Measurements from ENCODE around the gene KPNA2. TPM values are rescaled to one million over a fixed set of nuclear protein-coding genes. Genes with fewer than 3 reads are reported as not detected.

The KPNA2 gene
- polyA plus RNA-seq: 57.2 TPM
- long read RNA-seq, donor 1, transcript KPNA2-201 (11 exons, 2,181 nt): major isoform, 17 of 26 reads
- long read RNA-seq, donor 1, partial matches to known transcripts: 9 of 26 reads
- long read RNA-seq, donor 1, other reads (novel, unspliced or antisense): 0 of 26 reads
- long read RNA-seq, donor 2, transcript KPNA2-201 (11 exons, 2,181 nt): major isoform, 21 of 49 reads
- long read RNA-seq, donor 2, partial matches to known transcripts: 27 of 49 reads
- long read RNA-seq, donor 2, other reads (novel, unspliced or antisense): 0 of 49 reads
- long read RNA-seq, donor 3: 0 reads
- long read RNA-seq, donor 4, partial matches to known transcripts: 0 of 1 reads
- long read RNA-seq, donor 4, other reads (novel, unspliced or antisense): 0 of 1 reads
- long read RNA-seq, donor 5, transcript KPNA2-201 (11 exons, 2,181 nt): major isoform, 10 of 23 reads
- long read RNA-seq, donor 5, partial matches to known transcripts: 11 of 23 reads
- long read RNA-seq, donor 5, other reads (novel, unspliced or antisense): 0 of 23 reads
- long read RNA-seq, donor 6, transcript KPNA2-201 (11 exons, 2,181 nt): major isoform, 14 of 22 reads
- long read RNA-seq, donor 6, partial matches to known transcripts: 8 of 22 reads
- long read RNA-seq, donor 6, other reads (novel, unspliced or antisense): 0 of 22 reads
- long read RNA-seq, donor 7, transcript KPNA2-201 (11 exons, 2,181 nt): major isoform, 10 of 23 reads
- long read RNA-seq, donor 7, partial matches to known transcripts: 13 of 23 reads
- long read RNA-seq, donor 7, other reads (novel, unspliced or antisense): 0 of 23 reads
- long read RNA-seq, donor 8, transcript KPNA2-201 (11 exons, 2,181 nt): major isoform, 20 of 46 reads
- long read RNA-seq, donor 8, partial matches to known transcripts: 25 of 46 reads
- long read RNA-seq, donor 8, other reads (novel, unspliced or antisense): 0 of 46 reads
- long read RNA-seq, donor 9, transcript KPNA2-201 (11 exons, 2,181 nt): major isoform, 12 of 22 reads
- long read RNA-seq, donor 9, partial matches to known transcripts: 7 of 22 reads
- long read RNA-seq, donor 9, other reads (novel, unspliced or antisense): 0 of 22 reads
- long read RNA-seq, donor 10, transcript KPNA2-201 (11 exons, 2,181 nt): major isoform, 13 of 14 reads
- long read RNA-seq, donor 10, partial matches to known transcripts: 0 of 14 reads
- long read RNA-seq, donor 10, other reads (novel, unspliced or antisense): 0 of 14 reads
- long read RNA-seq, donor 11, transcript KPNA2-201 (11 exons, 2,181 nt): major isoform, 27 of 35 reads
- long read RNA-seq, donor 11, partial matches to known transcripts: 7 of 35 reads
- long read RNA-seq, donor 11, other reads (novel, unspliced or antisense): 0 of 35 reads

- peak within 1 kb of the TSS; percentile 93 for H3K4me3 ChIP-seq (ENCODE audit: low read length)
- DNase-seq: peak; percentile 69 to 97
- no peaks in the 10 kb centered on the region for H3K9me3 ChIP-seq (ENCODE audit: control insufficient read depth, low read depth, low read length)
- H3K36me3 ChIP-seq (ENCODE audit: control insufficient read depth, insufficient read depth, low read length): peaks cover 17% of the 10 kb centered on the region
- peak within 1 kb of the TSS; percentile 84 for H3K27ac ChIP-seq (ENCODE audit: low read length)
- no peaks in the 10 kb centered on the region for H3K27me3 ChIP-seq (ENCODE audit: control insufficient read depth, insufficient read depth, low read length)
- H3K4me1 ChIP-seq (ENCODE audit: control insufficient read depth, insufficient read depth, low read length): peaks cover 5% of the 10 kb centered on the region
- whole genome bisulfite sequencing (ENCODE audit: insufficient coverage, low lambda C conversion rate): no CpG with 5 or more reads among the region's 72 CpGs
Measured at GRCh38 chr17:68035523-68036303, at the start of gene KPNA2. KPNA2 (plus strand) TSS chr17:68035735; CDS start chr17:68037133, 1,398 bp downstream.

- Histone ChIP-seq H3K4me3 (ENCODE audit: low read length) (no peak overlapping the region), H3K27me3 (ENCODE audit: control insufficient read depth, insufficient read depth, low read length) (peaks cover 3% of the 10 kb centered on the region), H3K4me1 (ENCODE audit: control insufficient read depth, insufficient read depth, low read length) (peaks cover 12% of the 10 kb centered on the region), H3K27ac (ENCODE audit: low read length) (no peak overlapping the region), H3K36me3 (ENCODE audit: control insufficient read depth, insufficient read depth, low read length) (no peaks in the 10 kb centered on the region), H3K9me3 (ENCODE audit: control insufficient read depth, low read depth, low read length) (no peaks in the 10 kb centered on the region)
- 100% methylated on average over 1 of the region's 4 CpGs for WGBS (ENCODE audit: insufficient coverage, low lambda C conversion rate)
- DNase-seq: no peak
Measured at GRCh38 chr17:67990909-67991308, 44.6 kb upstream of the KPNA2 start.

GRCh38 chr17:67992548-67993152 is 42.9 kb upstream of the KPNA2 start:
- no CpG with 5 or more reads among the region's 18 CpGs for WGBS (ENCODE audit: insufficient coverage, low lambda C conversion rate)
- no peak for DNase-seq

GRCh38 chr17:67993153-67993997 is 42.2 kb upstream of the KPNA2 start:
- peak overlapping the region; percentile 98 for H3K27ac ChIP-seq (ENCODE audit: low read length)
- H3K4me3 ChIP-seq (ENCODE audit: low read length): peak overlapping the region; percentile 91
- no CpG with 5 or more reads among the region's 144 CpGs for WGBS (ENCODE audit: insufficient coverage, low lambda C conversion rate)
- H3K36me3 ChIP-seq (ENCODE audit: control insufficient read depth, insufficient read depth, low read length): no peaks in the 10 kb centered on the region
- peaks cover 4% of the 10 kb centered on the region for H3K27me3 ChIP-seq (ENCODE audit: control insufficient read depth, insufficient read depth, low read length)
- peaks cover 12% of the 10 kb centered on the region for H3K4me1 ChIP-seq (ENCODE audit: control insufficient read depth, insufficient read depth, low read length)
- H3K9me3 ChIP-seq (ENCODE audit: control insufficient read depth, low read depth, low read length): no peaks in the 10 kb centered on the region
- peak; percentile 83 to 94 for DNase-seq

More at GRCh38 chr17:67992548-67993152, 42.9 kb upstream of the KPNA2 start:
- Histone ChIP-seq H3K4me3 (ENCODE audit: low read length) (peak overlapping the region; percentile 77), H3K36me3 (ENCODE audit: control insufficient read depth, insufficient read depth, low read length) (no peaks in the 10 kb centered on the region), H3K9me3 (ENCODE audit: control insufficient read depth, low read depth, low read length) (no peaks in the 10 kb centered on the region), H3K27ac (ENCODE audit: low read length) (peak overlapping the region; percentile 90), H3K4me1 (ENCODE audit: control insufficient read depth, insufficient read depth, low read length) (peaks cover 12% of the 10 kb centered on the region), H3K27me3 (ENCODE audit: control insufficient read depth, insufficient read depth, low read length) (peaks cover 4% of the 10 kb centered on the region)

- H3K27me3 ChIP-seq (ENCODE audit: control insufficient read depth, insufficient read depth, low read length): peaks cover 6% of the 10 kb centered on the region
- DNase-seq: no peak
- peak overlapping the region; percentile 91 for H3K4me3 ChIP-seq (ENCODE audit: low read length)
- WGBS (ENCODE audit: insufficient coverage, low lambda C conversion rate): 0% methylated on average over 1 of the region's 21 CpGs
- H3K4me1 ChIP-seq (ENCODE audit: control insufficient read depth, insufficient read depth, low read length): peaks cover 12% of the 10 kb centered on the region
- peak overlapping the region; percentile 98 for H3K27ac ChIP-seq (ENCODE audit: low read length)
- H3K9me3 ChIP-seq (ENCODE audit: control insufficient read depth, low read depth, low read length): no peaks in the 10 kb centered on the region
- H3K36me3 ChIP-seq (ENCODE audit: control insufficient read depth, insufficient read depth, low read length): no peaks in the 10 kb centered on the region
Measured at GRCh38 chr17:67993998-67994361, 41.6 kb upstream of the KPNA2 start.

- peak in 1 of 2 donors; percentile 45 for DNase-seq
- no peak overlapping the region for H3K27ac ChIP-seq (ENCODE audit: low read length)
- no peaks in the 10 kb centered on the region for H3K36me3 ChIP-seq (ENCODE audit: control insufficient read depth, insufficient read depth, low read length)
- H3K9me3 ChIP-seq (ENCODE audit: control insufficient read depth, low read depth, low read length): no peaks in the 10 kb centered on the region
- peak overlapping the region; percentile 50 for H3K4me3 ChIP-seq (ENCODE audit: low read length)
- H3K27me3 ChIP-seq (ENCODE audit: control insufficient read depth, insufficient read depth, low read length): peaks cover 6% of the 10 kb centered on the region
- H3K4me1 ChIP-seq (ENCODE audit: control insufficient read depth, insufficient read depth, low read length): peaks cover 12% of the 10 kb centered on the region
- WGBS (ENCODE audit: insufficient coverage, low lambda C conversion rate): no CpG with 5 or more reads among the region's 9 CpGs
Measured at GRCh38 chr17:67994817-67995569, 40.5 kb upstream of the KPNA2 start.

- Histone ChIP-seq H3K27ac (ENCODE audit: low read length) (no peak overlapping the region), H3K4me1 (ENCODE audit: control insufficient read depth, insufficient read depth, low read length) (peaks cover 12% of the 10 kb centered on the region), H3K9me3 (ENCODE audit: control insufficient read depth, low read depth, low read length) (no peaks in the 10 kb centered on the region), H3K27me3 (ENCODE audit: control insufficient read depth, insufficient read depth, low read length) (peaks cover 6% of the 10 kb centered on the region), H3K4me3 (ENCODE audit: low read length) (peak overlapping the region; percentile 50), H3K36me3 (ENCODE audit: control insufficient read depth, insufficient read depth, low read length) (no peaks in the 10 kb centered on the region)
- WGBS (ENCODE audit: insufficient coverage, low lambda C conversion rate): no CpG with 5 or more reads among the region's 43 CpGs
- peak in 1 of 2 donors; percentile 43 for DNase-seq
Measured at GRCh38 chr17:67995570-67996263, 39.8 kb upstream of the KPNA2 start.
